ENCODE data around the gene FBXO38.

- TF ChIP-seq CTCF (IDR thresholded peaks at IDR 0.05) (no peak), POLR2A (IDR thresholded peaks at IDR 0.05) (no peak), POLR2AphosphoS5 (IDR thresholded peaks at IDR 0.05) (no peak)
These were observed 42.8 kb downstream of the FBXO38 start for GRCh38 chr5:148426514-148426913.

Measured in breast epithelium (tissue), 3 donors.